Raji (cell line): ENCODE measurements around the gene PDE1C.

Experiments
- POLR2A ChIP-seq: IDR thresholded peaks from 2 replicates; pipeline ENCODE4 v1.6.1; 2011; ENCODE audit warnings: low read depth, low read length, control low read depth; ENCODE audit not compliant: insufficient read depth

PDE1C gene

DNA sequence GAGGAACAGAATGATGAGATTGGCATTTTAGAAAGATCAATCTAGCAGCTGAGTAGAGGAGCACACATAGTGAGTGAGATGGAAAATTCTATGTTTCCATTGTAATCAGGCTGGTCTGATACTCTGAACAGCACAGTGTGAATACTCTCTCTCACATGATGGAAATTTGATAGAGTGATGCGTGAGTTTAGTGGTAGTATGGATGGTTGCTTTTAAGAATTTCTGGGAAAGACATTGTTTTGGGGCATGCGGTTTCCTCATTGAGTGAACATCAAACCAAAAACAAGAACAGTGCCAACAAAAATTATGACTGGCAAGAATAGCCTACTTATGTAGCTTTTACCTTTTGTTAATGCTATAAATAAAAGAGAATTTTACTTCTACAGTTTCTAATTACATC, 183.2 kb downstream of the PDE1C start:
- no peak for TF ChIP-seq POLR2A

GRCh38 chr7:31885171-31885570, 185.0 kb downstream of the PDE1C start:
- no peak for TF ChIP-seq POLR2A

DNA sequence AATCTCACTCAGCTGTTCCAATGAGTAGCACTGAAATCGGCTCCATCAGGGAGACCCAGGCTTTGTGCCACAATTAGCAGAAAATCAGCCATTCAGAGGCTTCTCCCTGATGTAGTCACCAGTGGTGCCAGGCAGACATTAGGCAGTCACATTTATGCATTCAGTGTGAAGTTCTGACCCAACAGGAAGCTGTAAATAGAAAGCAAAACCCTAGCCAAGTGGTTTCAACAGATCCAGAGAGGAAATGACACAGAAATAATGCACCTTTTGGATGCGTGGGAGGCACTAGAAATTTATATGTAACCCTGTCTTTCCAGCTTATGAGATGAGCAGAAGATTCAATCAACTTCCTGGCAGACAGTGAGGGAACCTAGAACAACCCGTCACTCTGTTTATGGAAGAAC, 186.4 kb downstream of the PDE1C start:
- no peak for TF ChIP-seq POLR2A

DNA sequence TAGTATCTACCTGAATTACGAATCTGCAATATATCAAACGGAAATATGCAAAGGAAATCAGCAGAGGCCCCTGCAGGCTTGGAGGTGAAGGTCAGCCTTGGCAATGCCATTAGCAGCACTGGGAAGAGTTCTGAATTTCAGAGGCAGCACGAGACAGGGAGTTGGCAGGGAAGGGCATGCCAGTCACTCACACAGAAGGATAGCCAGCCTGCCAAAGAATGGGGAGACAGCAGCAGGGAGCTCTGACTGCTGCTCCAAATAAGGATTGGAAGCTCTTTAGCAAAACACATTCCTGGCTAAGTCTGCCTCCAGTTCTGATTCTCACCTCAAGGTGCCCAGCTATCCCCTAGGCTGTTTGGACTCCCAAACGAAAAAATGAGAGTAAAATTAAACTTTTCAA, 188.0 kb downstream of the PDE1C start:
- TF ChIP-seq POLR2A, result no peak

DNA sequence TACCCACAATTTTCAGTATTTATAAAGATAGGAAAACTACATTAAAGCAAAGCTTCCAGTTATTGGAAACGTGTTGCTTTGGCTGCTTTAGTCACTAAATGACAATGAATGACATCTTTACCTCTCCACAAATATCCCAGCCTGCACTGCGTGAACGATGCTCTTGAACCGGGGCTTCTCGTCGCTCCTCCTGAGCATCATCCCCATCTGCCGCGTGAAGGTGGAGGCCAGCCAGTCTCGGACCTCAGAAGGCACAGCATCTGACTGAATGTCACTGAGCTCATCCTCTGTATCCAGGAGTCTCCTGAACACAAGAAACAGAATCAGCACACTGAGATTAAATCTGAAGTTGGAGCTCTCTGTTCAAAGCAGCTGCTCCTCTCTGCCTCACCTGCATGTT, 191.3 kb downstream of the PDE1C start:
- TF ChIP-seq POLR2A, result no peak

DNA sequence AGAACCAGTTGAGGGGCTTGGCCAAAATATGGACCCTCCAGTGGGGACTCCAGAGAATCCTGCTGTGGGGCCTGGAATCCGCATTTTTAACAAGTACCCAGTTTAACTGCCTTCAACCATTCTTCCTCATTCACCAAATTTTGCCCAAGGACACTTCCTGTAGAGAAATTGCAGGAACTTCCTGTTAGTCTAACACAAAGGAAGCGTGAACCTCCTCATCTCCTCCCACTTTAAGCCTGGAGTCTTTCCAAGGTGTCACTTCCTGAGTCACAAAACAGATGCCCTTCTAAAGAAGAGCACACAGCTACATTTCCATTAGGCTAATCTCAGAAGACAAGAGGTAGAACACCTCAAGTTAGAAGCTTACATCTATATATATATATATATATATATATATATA, 194.8 kb downstream of the PDE1C start:
- TF ChIP-seq POLR2A, result no peak

- TF ChIP-seq POLR2A, result no peak
Measured at GRCh38 chr7:31874631-31875386, 195.4 kb downstream of the PDE1C start.

DNA sequence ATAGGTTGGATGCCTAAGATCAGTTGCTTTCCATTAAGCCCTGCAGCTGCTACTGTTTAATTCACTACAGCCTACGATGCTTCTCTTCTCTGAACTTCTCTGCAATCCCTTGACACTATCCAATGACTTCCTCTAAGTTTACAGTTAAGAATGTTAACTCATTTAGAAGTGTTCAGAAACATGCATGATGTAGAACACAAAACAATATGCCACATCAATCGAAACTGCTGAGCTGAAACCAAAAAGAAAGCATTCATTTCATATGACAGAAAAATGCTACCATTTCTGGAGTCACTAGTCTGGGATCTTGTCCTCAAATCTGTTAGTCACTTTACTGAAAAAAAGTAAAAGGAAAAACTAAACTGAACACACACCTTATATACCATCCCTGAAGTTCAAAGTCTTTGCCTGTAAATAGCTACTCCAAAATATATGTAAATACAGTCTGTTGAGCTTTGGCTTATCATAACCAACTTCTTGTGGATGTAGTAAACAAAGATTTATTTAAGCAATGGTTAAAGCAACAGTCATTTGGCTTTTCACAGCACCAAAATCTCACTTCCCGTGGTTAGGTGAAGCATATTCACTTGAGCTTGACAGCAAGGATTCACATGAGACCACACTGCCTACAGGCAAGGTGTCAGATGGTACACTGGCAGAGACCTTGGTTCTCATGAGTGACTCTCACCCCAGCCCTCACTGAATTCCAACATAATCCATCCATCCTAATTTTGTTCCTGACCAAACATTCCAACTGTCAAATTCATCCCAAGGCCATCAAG, 196.2 kb downstream of the PDE1C start:
- TF ChIP-seq POLR2A, result no peak

GRCh38 chr7:31872545-31873370, 197.4 kb downstream of the PDE1C start:
- TF ChIP-seq POLR2A, result no peak

DNA sequence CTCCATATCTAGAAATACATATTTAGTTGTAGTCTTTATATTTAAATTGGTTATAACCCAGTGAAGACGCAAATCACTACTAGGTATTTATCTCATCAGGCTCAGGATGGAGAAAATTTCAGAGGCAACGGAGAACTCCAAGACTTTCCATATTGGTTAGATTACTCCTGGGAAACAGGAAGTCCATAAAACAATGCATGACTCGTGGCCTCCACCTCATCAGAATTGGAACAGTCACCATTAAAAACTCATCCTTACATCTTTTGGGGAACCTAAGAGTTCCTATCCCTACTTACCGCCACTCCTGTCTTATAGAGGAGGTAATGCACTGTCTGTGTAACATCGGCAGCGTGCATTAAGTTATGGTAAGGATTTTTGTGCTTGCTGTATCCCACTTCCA, 205.6 kb downstream of the PDE1C start:
- no peak for TF ChIP-seq POLR2A

- TF ChIP-seq POLR2A, result no peak
Measured at GRCh38 chr7:31860925-31861324, 209.3 kb downstream of the PDE1C start.

DNA sequence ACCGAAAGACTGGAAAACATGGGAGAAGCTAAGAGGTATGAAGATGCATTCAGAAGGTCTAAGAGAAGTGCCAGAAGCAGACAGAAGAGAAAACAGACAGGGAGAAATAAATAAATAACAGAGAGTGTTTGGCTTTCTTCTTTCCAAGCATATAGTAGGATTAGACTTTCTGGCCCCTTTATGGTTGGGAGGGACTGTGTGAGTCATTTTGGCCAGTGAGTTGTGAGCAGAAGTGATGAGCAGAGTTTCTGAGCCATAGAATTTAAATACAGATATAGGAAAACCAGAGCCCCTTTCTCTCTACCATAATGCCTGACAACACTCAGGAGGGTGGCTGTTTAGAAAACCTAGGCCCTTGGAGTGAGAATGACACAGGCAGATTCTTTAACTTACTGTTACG, 212.2 kb downstream of the PDE1C start:
- TF ChIP-seq POLR2A, result no peak

GRCh38 chr7:31857172-31857571, 213.0 kb downstream of the PDE1C start:
- no peak for TF ChIP-seq POLR2A

DNA sequence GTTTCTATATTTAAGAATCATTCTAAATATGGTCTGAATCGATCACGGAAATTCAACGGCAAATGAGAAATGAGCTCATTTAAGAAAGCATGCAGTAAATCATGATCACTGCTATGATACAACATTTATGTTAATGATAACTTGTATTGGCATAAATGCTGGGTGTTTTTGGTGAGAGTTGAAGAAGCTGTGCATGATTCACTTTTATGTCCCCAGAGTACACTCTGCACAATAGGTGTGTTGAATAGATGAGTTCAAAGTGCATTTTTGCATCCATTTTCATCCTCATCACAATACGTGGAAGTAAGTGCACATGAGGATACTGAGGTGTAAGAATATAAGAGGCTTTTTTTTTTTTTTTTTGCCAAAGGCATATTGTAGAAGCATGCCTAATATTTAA, 213.9 kb downstream of the PDE1C start:
- no peak for TF ChIP-seq POLR2A

DNA sequence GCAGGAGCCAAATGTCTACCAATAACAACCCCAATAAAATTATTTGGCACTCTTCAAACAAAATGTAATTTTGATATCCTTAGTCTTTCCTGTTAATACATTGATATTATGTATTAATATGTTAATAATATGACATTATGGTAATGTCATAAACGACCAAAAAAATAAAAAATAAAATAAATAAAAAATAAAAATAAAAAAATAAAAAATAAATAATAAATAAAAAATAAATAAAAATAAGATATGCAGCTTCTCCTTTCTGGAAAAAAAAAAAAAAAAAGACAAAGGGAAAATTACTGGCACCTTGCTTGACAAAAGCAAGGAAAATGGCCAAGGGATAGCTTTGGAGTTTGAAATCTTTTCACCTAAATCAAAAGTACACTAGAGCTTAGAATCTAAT, 214.7 kb downstream of the PDE1C start:
- no peak for TF ChIP-seq POLR2A

GRCh38 chr7:31853380-31853779, 216.8 kb downstream of the PDE1C start:
- TF ChIP-seq POLR2A, result no peak

DNA sequence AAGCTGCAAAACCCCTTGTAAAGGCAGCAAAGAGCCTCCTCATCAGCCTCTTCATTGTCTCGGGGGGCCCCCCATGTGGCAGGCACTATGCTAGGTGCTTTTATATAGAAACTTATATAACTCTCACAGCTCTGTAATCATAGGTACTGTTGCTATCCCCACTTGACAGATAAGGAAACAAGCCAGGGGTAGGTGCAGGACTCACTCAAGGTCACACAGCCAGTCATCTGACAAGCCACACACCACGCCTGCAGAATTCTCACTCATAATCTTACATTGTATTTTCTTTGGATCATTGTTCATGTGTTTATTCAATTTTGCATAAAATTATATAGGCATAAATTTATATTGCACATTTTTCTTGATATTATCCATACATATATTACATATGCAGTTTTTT, 217.7 kb downstream of the PDE1C start:
- no peak for TF ChIP-seq POLR2A
